Smooth muscle cell (in vitro differentiated cells): ENCODE results near the gene ALPP. TPM values are rescaled to one million over a fixed set of nuclear protein-coding genes. Genes with fewer than 3 reads are reported as not detected.

Experiments used
- DNase-seq: peaks from one replicate; lab custom pipeline; 2025; ENCODE audit not compliant: unreplicated experiment; lab: John Stamatoyannopoulos, UW
- H2AFZ ChIP-seq: fragments of 200-600 bp; sonication (generic); 2 replicates; pipeline ENCODE4 v1.6.0; 2016; ENCODE audit warnings: antibody characterized with exemption, low read depth, mild to moderate bottlenecking
- H3F3A ChIP-seq: fragments of 200-600 bp; sonication (generic); 2 replicates; pipeline ENCODE4 v1.6.0; 2017; ENCODE audit warnings: antibody characterized with exemption, low read depth
- H3K27ac ChIP-seq: fragments of 200-600 bp; sonication (generic); 2 replicates; pipeline ENCODE4 v1.5.1; 2016; ENCODE audit warnings: low read depth, mild to moderate bottlenecking
- H3K27me3 ChIP-seq: fragments of 200-600 bp; sonication (generic); 2 replicates; pipeline ENCODE4 v1.6.1; 2016; ENCODE audit warnings: low read depth, mild to moderate bottlenecking
- H3K36me3 ChIP-seq: fragments of 200-600 bp; sonication (generic); 2 replicates; pipeline ENCODE4 v1.5.1; 2016; ENCODE audit warnings: low read depth
- H3K4me1 ChIP-seq: fragments of 200-600 bp; sonication (generic); 2 replicates; pipeline ENCODE4 v1.5.1; 2016; ENCODE audit warnings: low read depth
- H3K4me2 ChIP-seq: fragments of 200-600 bp; sonication (generic); 2 replicates; pipeline ENCODE4 v1.6.0; 2016; ENCODE audit warnings: mild to moderate bottlenecking
- H3K4me3 ChIP-seq: fragments of 200-600 bp; sonication (generic); 2 replicates; pipeline ENCODE4 v1.5.1; 2016; ENCODE audit warnings: mild to moderate bottlenecking
- H3K79me2 ChIP-seq: fragments of 200-600 bp; sonication (generic); 2 replicates; pipeline ENCODE4 v1.6.0; 2016; ENCODE audit warnings: low read depth, mild to moderate bottlenecking
- H3K9ac ChIP-seq: fragments of 200-600 bp; sonication (generic); 2 replicates; pipeline ENCODE4 v1.6.0; 2016; ENCODE audit warnings: low read depth
- H3K9me3 ChIP-seq: fragments of 200-600 bp; sonication (generic); replicated peaks from 2 replicates; pipeline ENCODE4 v1.5.1; 2016; ENCODE audit warnings: low read depth
- H4K20me1 ChIP-seq: fragments of 200-600 bp; sonication (generic); 2 replicates; pipeline ENCODE4 v1.6.0; 2016; ENCODE audit warnings: low read depth
- WGBS: methylation state at CpG from one replicate; pipeline ENCODE4 v1.1.7; 2016; ENCODE audit warnings: low lambda C conversion rate; 5-methylcytosine and 5-hydroxymethylcytosine counted together
- polyA plus RNA-seq: library from polyadenylated mRNA; unstranded; fragments of >200 nt; fragmentation: Nextera tagmentation; extraction: Ambion mirVana; gene quantifications from 2 replicates; pipeline ENCODE4 v1.2.1, GENCODE V29; 2016
- small RNA-seq: library from RNA; depleted of rRNA; stranded (forward); fragments of <200 nt; gene quantifications from one replicate; pipeline ENCODE3, GENCODE V24; 2014
- total RNA-seq: library from RNA; depleted of rRNA; stranded (reverse); fragments of >200 nt; gene quantifications from 2 replicates; pipeline ENCODE4 v1.2.3, GENCODE V29; 2014
- TF ChIP-seq, protein P1 (sequence below): fragments of 200-600 bp; sonication (generic); IDR thresholded peaks from 2 replicates; pipeline ENCODE4 v1.5.1; 2017; ENCODE audit warnings: borderline replicate concordance, mild to moderate bottlenecking, antibody characterized with exemption; ENCODE audit not compliant: insufficient read depth, poor library complexity, severe bottlenecking

The ALPP gene
- total and polyA plus RNA-seq, 2 experiments from 2014 or later = 0.22 TPM; not detected in 1

GRCh38 chr2:232431705-232432590 is 53.4 kb downstream of the ALPP start:
- H3K27me3 ChIP-seq = no peaks in the 10 kb centered on the region
- no peaks in the 10 kb centered on the region for H3K36me3 ChIP-seq
- no peaks in the 10 kb centered on the region for H3F3A ChIP-seq
- no peaks in the 10 kb centered on the region for H4K20me1 ChIP-seq
- no peak overlapping the region for H2AFZ ChIP-seq
- H3K9me3 ChIP-seq = no peaks in the 10 kb centered on the region
- no peak overlapping the region for H3K4me2 ChIP-seq
- WGBS = 95% methylated on average over 16 of the region's 16 CpGs
- H3K4me3 ChIP-seq = no peak overlapping the region
- H3K9ac ChIP-seq = no peak overlapping the region
- TF ChIP-seq, protein P1, sequence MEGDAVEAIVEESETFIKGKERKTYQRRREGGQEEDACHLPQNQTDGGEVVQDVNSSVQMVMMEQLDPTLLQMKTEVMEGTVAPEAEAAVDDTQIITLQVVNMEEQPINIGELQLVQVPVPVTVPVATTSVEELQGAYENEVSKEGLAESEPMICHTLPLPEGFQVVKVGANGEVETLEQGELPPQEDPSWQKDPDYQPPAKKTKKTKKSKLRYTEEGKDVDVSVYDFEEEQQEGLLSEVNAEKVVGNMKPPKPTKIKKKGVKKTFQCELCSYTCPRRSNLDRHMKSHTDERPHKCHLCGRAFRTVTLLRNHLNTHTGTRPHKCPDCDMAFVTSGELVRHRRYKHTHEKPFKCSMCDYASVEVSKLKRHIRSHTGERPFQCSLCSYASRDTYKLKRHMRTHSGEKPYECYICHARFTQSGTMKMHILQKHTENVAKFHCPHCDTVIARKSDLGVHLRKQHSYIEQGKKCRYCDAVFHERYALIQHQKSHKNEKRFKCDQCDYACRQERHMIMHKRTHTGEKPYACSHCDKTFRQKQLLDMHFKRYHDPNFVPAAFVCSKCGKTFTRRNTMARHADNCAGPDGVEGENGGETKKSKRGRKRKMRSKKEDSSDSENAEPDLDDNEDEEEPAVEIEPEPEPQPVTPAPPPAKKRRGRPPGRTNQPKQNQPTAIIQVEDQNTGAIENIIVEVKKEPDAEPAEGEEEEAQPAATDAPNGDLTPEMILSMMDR = no peak
- DNase-seq = no peak
- H3K4me1 ChIP-seq = no peaks in the 10 kb centered on the region
- no peak overlapping the region for H3K27ac ChIP-seq
- H3K79me2 ChIP-seq = no peaks in the 10 kb centered on the region

Small RNA genes within 50 kb of the gene (small RNA-seq; reads per million reads assigned to genes)
- gene AC068134.3 (not detected), gene AC068134.4 (not detected)

Other genes with a start within 250 kb of the ALPP start
- gene ALPG, start 28.1 kb downstream of the ALPP start, total RNA-seq = not detected in 2 replicates
- gene ALPG, start 28.1 kb downstream of the ALPP start, polyA plus RNA-seq = not detected in 2 replicates
- not detected in 2 replicates for gene ALPI, start 77.4 kb downstream of the ALPP start, total RNA-seq
- gene ALPI, start 77.4 kb downstream of the ALPP start, polyA plus RNA-seq = not detected in 2 replicates
- not detected in 2 replicates for gene ECEL1, start 109.1 kb downstream of the ALPP start, total RNA-seq
- gene ECEL1, start 109.1 kb downstream of the ALPP start, polyA plus RNA-seq = not detected in 2 replicates
- not detected in 2 replicates for gene PRSS56, start 141.6 kb downstream of the ALPP start, total RNA-seq
- gene PRSS56, start 141.6 kb downstream of the ALPP start, polyA plus RNA-seq = 0.24 TPM in 1 of 2 replicates, not detected in the other
- not detected in 2 replicates for gene CHRND, start 147.4 kb downstream of the ALPP start, total RNA-seq
- gene CHRND, start 147.4 kb downstream of the ALPP start, polyA plus RNA-seq = not detected in 2 replicates
- gene CHRNG, start 160.9 kb downstream of the ALPP start, total RNA-seq = 0.58 TPM in 1 of 2 replicates, not detected in the other
- gene CHRNG, start 160.9 kb downstream of the ALPP start, polyA plus RNA-seq = 0.84 TPM in 1 of 2 replicates, not detected in the other
- gene TIGD1, start 171.8 kb downstream of the ALPP start, total RNA-seq = 7.4 and 8.1 TPM in 2 replicates
- gene TIGD1, start 171.8 kb downstream of the ALPP start, polyA plus RNA-seq = 1.9 and 2.9 TPM in 2 replicates
- 83.1 and 110 TPM in 2 replicates for gene EIF4E2, start 171.9 kb downstream of the ALPP start, total RNA-seq
- 189 and 194 TPM in 2 replicates for gene EIF4E2, start 171.9 kb downstream of the ALPP start, polyA plus RNA-seq